ENCODE results near the gene BGN. TPM values are rescaled to one million over a fixed set of nuclear protein-coding genes. Genes with fewer than 3 reads are reported as not detected.

BGN gene
- total RNA-seq, 6 experiments from 2014 or later, result 57.0 to 161 (median 122) TPM

GRCh38 chrX:153473126-153473525 is 21.7 kb upstream of the BGN start:
- Histone ChIP-seq H3K27ac (no peak overlapping the region), H3K36me3 (no peaks in the 10 kb centered on the region), H3K4me3 (no peak overlapping the region), H3K4me1 (no peaks in the 10 kb centered on the region), H3K27me3 (no peaks in the 10 kb centered on the region), H3K9me3 (no peaks in the 10 kb centered on the region)
- TF ChIP-seq POLR2A (IDR thresholded peaks at IDR 0.05), result no peak
- no peak for TF ChIP-seq CTCF (IDR thresholded peaks at IDR 0.05)
- ATAC-seq (no peak), DNase-seq (no peak)
- WGBS (ENCODE audit: insufficient coverage, low coverage, low lambda C conversion rate, missing lambda C conversion rate), result 100% methylated on average over 2 of the region's 10 CpGs
- intact Hi-C loops (cut with DNase I), result no loop called here

GRCh38 chrX:153474266-153474665 is 20.5 kb upstream of the BGN start:
- H3K36me3 ChIP-seq, result no peaks in the 10 kb centered on the region
- H3K4me1 ChIP-seq, result no peaks in the 10 kb centered on the region
- DNase-seq (no peak), ATAC-seq (no peak)
- no peak overlapping the region for H3K4me3 ChIP-seq
- 94% methylated on average over 5 of the region's 10 CpGs for WGBS (ENCODE audit: insufficient coverage, low coverage, low lambda C conversion rate, missing lambda C conversion rate)
- intact Hi-C loops (cut with DNase I), result no loop called here
- H3K27ac ChIP-seq, result no peak overlapping the region
- no peaks in the 10 kb centered on the region for H3K27me3 ChIP-seq
- no peak for TF ChIP-seq POLR2A (IDR thresholded peaks at IDR 0.05)
- TF ChIP-seq CTCF (IDR thresholded peaks at IDR 0.05), result no peak
- H3K9me3 ChIP-seq, result no peaks in the 10 kb centered on the region

DNA sequence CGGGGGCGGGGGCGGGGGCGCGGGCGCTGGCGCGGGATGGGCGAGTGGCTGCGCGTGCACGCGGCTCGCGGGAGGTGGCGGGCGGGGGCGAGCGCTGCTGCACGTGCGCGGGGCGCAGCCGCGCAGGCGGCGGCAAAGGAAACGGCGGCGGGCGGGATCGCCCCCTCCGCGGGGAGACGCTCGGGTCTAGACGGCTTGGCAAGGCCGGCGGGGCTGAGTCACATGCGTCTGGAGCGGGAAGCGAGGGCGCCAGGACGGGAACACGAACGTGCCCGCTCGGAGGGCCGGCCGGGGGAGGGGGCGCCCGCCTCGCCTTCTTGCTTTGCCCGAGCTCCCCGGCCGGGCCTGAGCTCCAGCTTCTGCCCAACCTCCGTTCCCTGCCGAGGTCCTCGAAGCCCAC is 20.1 kb upstream of the BGN start:
- intact Hi-C loops (cut with DNase I), result no loop called here
- TF ChIP-seq POLR2A (IDR thresholded peaks at IDR 0.05), result no peak
- TF ChIP-seq CTCF (IDR thresholded peaks at IDR 0.05), result no peak
- no peaks in the 10 kb centered on the region for H3K4me1 ChIP-seq
- no peak overlapping the region for H3K27ac ChIP-seq
- WGBS (ENCODE audit: insufficient coverage, low coverage, low lambda C conversion rate, missing lambda C conversion rate), result no CpG with 5 or more reads among the region's 59 CpGs
- no peaks in the 10 kb centered on the region for H3K36me3 ChIP-seq
- H3K9me3 ChIP-seq, result no peaks in the 10 kb centered on the region
- peak in 2 of 3 donors; percentile 52 to 72 for DNase-seq
- no peaks in the 10 kb centered on the region for H3K27me3 ChIP-seq
- H3K4me3 ChIP-seq, result peak overlapping the region in 1 of 3 donors; percentile 16
- ATAC-seq, result peak in 1 of 4 donors; percentile 12

DNA sequence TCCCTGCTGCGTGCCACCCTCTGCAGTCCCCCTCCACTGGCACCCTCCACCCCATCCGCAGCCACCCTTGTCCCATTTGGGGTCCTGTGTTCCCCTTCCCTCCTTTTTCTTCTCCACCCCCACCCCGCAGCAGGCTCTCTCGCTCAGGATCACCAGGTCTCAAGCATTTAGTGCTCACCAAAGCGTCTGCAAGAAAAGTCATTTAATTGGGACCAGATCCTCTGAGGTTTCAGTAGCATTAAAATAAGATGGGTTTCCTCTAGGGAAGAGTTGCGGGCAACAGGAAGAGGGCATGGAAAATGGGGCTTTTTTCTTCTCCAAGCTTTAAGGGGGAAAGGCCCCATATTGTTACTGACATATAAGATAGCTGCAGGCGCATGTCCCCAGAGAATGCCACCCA is 19.5 kb upstream of the BGN start:
- Histone ChIP-seq H3K27me3 (no peaks in the 10 kb centered on the region), H3K9me3 (no peaks in the 10 kb centered on the region), H3K27ac (no peak overlapping the region), H3K4me1 (no peaks in the 10 kb centered on the region), H3K36me3 (no peaks in the 10 kb centered on the region), H3K4me3 (no peak overlapping the region)
- intact Hi-C loops (cut with DNase I), result no loop called here
- DNase-seq (no peak), ATAC-seq (no peak)
- TF ChIP-seq POLR2A (IDR thresholded peaks at IDR 0.05) (no peak), CTCF (IDR thresholded peaks at IDR 0.05) (no peak)
- WGBS (ENCODE audit: insufficient coverage, low coverage, low lambda C conversion rate, missing lambda C conversion rate), result 85% methylated on average over 5 of the region's 7 CpGs

GRCh38 chrX:153475751-153476281 is 19.0 kb upstream of the BGN start:
- H3K36me3 ChIP-seq, result no peaks in the 10 kb centered on the region
- no peak for TF ChIP-seq CTCF (IDR thresholded peaks at IDR 0.05)
- no peak for TF ChIP-seq POLR2A (IDR thresholded peaks at IDR 0.05)
- DNase-seq (no peak), ATAC-seq (no peak)
- no peak overlapping the region for H3K4me3 ChIP-seq
- H3K9me3 ChIP-seq, result no peaks in the 10 kb centered on the region
- WGBS (ENCODE audit: insufficient coverage, low coverage, low lambda C conversion rate, missing lambda C conversion rate), result 100% methylated on average over 1 of the region's 11 CpGs
- no peaks in the 10 kb centered on the region for H3K27me3 ChIP-seq
- intact Hi-C loops (cut with DNase I), result no loop called here
- no peak overlapping the region for H3K27ac ChIP-seq
- H3K4me1 ChIP-seq, result no peaks in the 10 kb centered on the region
